Smooth muscle cell (in vitro differentiated cells): ENCODE results near the gene TNS2. TPM values are rescaled to one million over a fixed set of nuclear protein-coding genes. Genes with fewer than 3 reads are reported as not detected.

Experiments
- DNase-seq: peaks from one replicate; lab custom pipeline; 2025; ENCODE audit not compliant: unreplicated experiment; lab: John Stamatoyannopoulos, UW
- H2AFZ ChIP-seq: fragments of 200-600 bp; sonication (generic); 2 replicates; pipeline ENCODE4 v1.6.0; 2016; ENCODE audit warnings: antibody characterized with exemption, low read depth, mild to moderate bottlenecking
- H3F3A ChIP-seq: fragments of 200-600 bp; sonication (generic); 2 replicates; pipeline ENCODE4 v1.6.0; 2017; ENCODE audit warnings: antibody characterized with exemption, low read depth
- H3K27ac ChIP-seq: fragments of 200-600 bp; sonication (generic); 2 replicates; pipeline ENCODE4 v1.5.1; 2016; ENCODE audit warnings: low read depth, mild to moderate bottlenecking
- H3K27me3 ChIP-seq: fragments of 200-600 bp; sonication (generic); 2 replicates; pipeline ENCODE4 v1.6.1; 2016; ENCODE audit warnings: low read depth, mild to moderate bottlenecking
- H3K36me3 ChIP-seq: fragments of 200-600 bp; sonication (generic); 2 replicates; pipeline ENCODE4 v1.5.1; 2016; ENCODE audit warnings: low read depth
- H3K4me1 ChIP-seq: fragments of 200-600 bp; sonication (generic); 2 replicates; pipeline ENCODE4 v1.5.1; 2016; ENCODE audit warnings: low read depth
- H3K4me2 ChIP-seq: fragments of 200-600 bp; sonication (generic); 2 replicates; pipeline ENCODE4 v1.6.0; 2016; ENCODE audit warnings: mild to moderate bottlenecking
- H3K4me3 ChIP-seq: fragments of 200-600 bp; sonication (generic); 2 replicates; pipeline ENCODE4 v1.5.1; 2016; ENCODE audit warnings: mild to moderate bottlenecking
- H3K79me2 ChIP-seq: fragments of 200-600 bp; sonication (generic); 2 replicates; pipeline ENCODE4 v1.6.0; 2016; ENCODE audit warnings: low read depth, mild to moderate bottlenecking
- H3K9ac ChIP-seq: fragments of 200-600 bp; sonication (generic); 2 replicates; pipeline ENCODE4 v1.6.0; 2016; ENCODE audit warnings: low read depth
- H3K9me3 ChIP-seq: fragments of 200-600 bp; sonication (generic); replicated peaks from 2 replicates; pipeline ENCODE4 v1.5.1; 2016; ENCODE audit warnings: low read depth
- H4K20me1 ChIP-seq: fragments of 200-600 bp; sonication (generic); 2 replicates; pipeline ENCODE4 v1.6.0; 2016; ENCODE audit warnings: low read depth
- CTCF ChIP-seq: fragments of 200-600 bp; sonication (generic); IDR thresholded peaks from 2 replicates; pipeline ENCODE4 v1.5.1; 2017; ENCODE audit warnings: borderline replicate concordance, mild to moderate bottlenecking, antibody characterized with exemption; ENCODE audit not compliant: insufficient read depth, poor library complexity, severe bottlenecking
- WGBS: methylation state at CpG from one replicate; pipeline ENCODE4 v1.1.7; 2016; ENCODE audit warnings: low lambda C conversion rate; 5-methylcytosine and 5-hydroxymethylcytosine counted together
- polyA plus RNA-seq: library from polyadenylated mRNA; unstranded; fragments of >200 nt; fragmentation: Nextera tagmentation; extraction: Ambion mirVana; gene quantifications from 2 replicates; pipeline ENCODE4 v1.2.1, GENCODE V29; 2016
- total RNA-seq: library from RNA; depleted of rRNA; stranded (reverse); fragments of >200 nt; gene quantifications from 2 replicates; pipeline ENCODE4 v1.2.3, GENCODE V29; 2014

Gene TNS2
- total and polyA plus RNA-seq, 2 experiments from 2014 or later = 9.3 to 17.4 TPM

GRCh38 chr12:53067074-53067992 is 17.5 kb downstream of the TNS2 start:
- Histone ChIP-seq H3K4me1 (no peaks in the 10 kb centered on the region), H3K27ac (no peak overlapping the region), H3K4me2 (no peak overlapping the region), H4K20me1 (peaks cover 40% of the 10 kb centered on the region), H3K79me2 (no peaks in the 10 kb centered on the region), H3F3A (no peaks in the 10 kb centered on the region), H3K36me3 (no peaks in the 10 kb centered on the region), H3K9ac (no peak overlapping the region), H2AFZ (no peak overlapping the region), H3K9me3 (no peaks in the 10 kb centered on the region), H3K4me3 (no peak overlapping the region), H3K27me3 (no peaks in the 10 kb centered on the region)
- TF ChIP-seq CTCF = no peak
- 84% methylated on average over 7 of the region's 7 CpGs for WGBS
- no peak for DNase-seq

- Histone ChIP-seq H3K36me3 (no peaks in the 10 kb centered on the region), H3F3A (no peaks in the 10 kb centered on the region), H2AFZ (no peak overlapping the region), H3K27ac (no peak overlapping the region), H3K27me3 (no peaks in the 10 kb centered on the region), H3K4me2 (no peak overlapping the region), H3K4me3 (no peak overlapping the region), H3K9ac (no peak overlapping the region), H4K20me1 (peaks cover 44% of the 10 kb centered on the region), H3K9me3 (no peaks in the 10 kb centered on the region), H3K4me1 (no peaks in the 10 kb centered on the region), H3K79me2 (no peaks in the 10 kb centered on the region)
- WGBS = 96% methylated on average over 13 of the region's 13 CpGs
- no peak for DNase-seq
- no peak for TF ChIP-seq CTCF
Observed at GRCh38 chr12:53067993-53068770, 18.3 kb downstream of the TNS2 start.

- H3K36me3 ChIP-seq = no peaks in the 10 kb centered on the region
- no peaks in the 10 kb centered on the region for H3K9me3 ChIP-seq
- no peaks in the 10 kb centered on the region for H3K27me3 ChIP-seq
- no peak overlapping the region for H2AFZ ChIP-seq
- no peaks in the 10 kb centered on the region for H3F3A ChIP-seq
- no peaks in the 10 kb centered on the region for H3K79me2 ChIP-seq
- H3K27ac ChIP-seq = no peak overlapping the region
- no peak overlapping the region for H3K4me2 ChIP-seq
- no peak overlapping the region for H3K4me3 ChIP-seq
- H3K9ac ChIP-seq = no peak overlapping the region
- H3K4me1 ChIP-seq = no peaks in the 10 kb centered on the region
- H4K20me1 ChIP-seq = peaks cover 47% of the 10 kb centered on the region
- 81% methylated on average over 15 of the region's 15 CpGs for WGBS
- DNase-seq = no peak
- TF ChIP-seq CTCF = no peak
Observed at GRCh38 chr12:53068811-53069585, 19.1 kb downstream of the TNS2 start.
